MCF 10A (cell line): Measurements from ENCODE around the gene TMEM94. TPM values are rescaled to one million over a fixed set of nuclear protein-coding genes. Genes with fewer than 3 reads are reported as not detected.

Source experiments
- BruUV-seq: library from RNA; stranded (reverse); fragments of 400-500 nt; replicated peaks from 2 replicates; lab custom pipeline; 2021; lab: Mats Ljungman, UMichigan
- CTCF ChIA-PET: fragments of 300-600 bp; sonication (Branson Sonifier 250); formaldehyde crosslinking; extraction: SDS; loops from one replicate; lab custom pipeline; 2021; ENCODE audit warnings: antibody characterized with exemption, inconsistent platforms; lab: Yijun Ruan, JAX
- POLR2A ChIA-PET: fragments of 300-600, 350-650 bp; sonication (Branson Sonifier 250); formaldehyde crosslinking; extraction: SDS; loops from one replicate; lab custom pipeline; 2020; ENCODE audit warnings: antibody characterized with exemption, inconsistent platforms; lab: Yijun Ruan, JAX
- DNase-seq: peaks from one replicate; pipeline ENCODE4 v3.0.0-alpha.2; 2018; ENCODE audit not compliant: unreplicated experiment
- H3K27ac Mint-ChIP-seq: one replicate; pipeline ENCODE4 v1.8.0; 2022; ENCODE audit warnings: mild to moderate bottlenecking, low read depth, mixed read lengths; ENCODE audit not compliant: unreplicated experiment
- H3K27me3 Mint-ChIP-seq: one replicate; pipeline ENCODE4 v1.8.0; 2022; ENCODE audit warnings: mixed read lengths; ENCODE audit not compliant: insufficient read depth, unreplicated experiment
- H3K36me3 Mint-ChIP-seq: one replicate; pipeline ENCODE4 v1.8.0; 2022; ENCODE audit warnings: mild to moderate bottlenecking, moderate library complexity, mixed read lengths; ENCODE audit not compliant: insufficient read depth, unreplicated experiment
- H3K4me1 Mint-ChIP-seq: one replicate; pipeline ENCODE4 v1.8.0; 2022; ENCODE audit warnings: mixed read lengths; ENCODE audit not compliant: insufficient read depth, unreplicated experiment
- H3K4me3 Mint-ChIP-seq: one replicate; pipeline ENCODE4 v1.8.0; 2022; ENCODE audit warnings: mild to moderate bottlenecking, moderate library complexity, mixed read lengths; ENCODE audit not compliant: unreplicated experiment
- H3K9me3 Mint-ChIP-seq: one replicate; pipeline ENCODE4 v1.8.0; 2022; ENCODE audit warnings: mixed read lengths; ENCODE audit not compliant: unreplicated experiment
- intact Hi-C: fragments of 100-400 bp; cut with micrococcal nuclease; formaldehyde crosslinking; loops from 2 replicates; pipeline ENCODE4 v1.14.1; 2022
- total RNA-seq: library from RNA; stranded (reverse); gene quantifications from 2 replicates; pipeline ENCODE4 v1.2.3, GENCODE V29; 2022
- TF ChIP-seq, protein P1 (sequence below): fragments of 200-600 bp; IDR thresholded peaks from one replicate; pipeline ENCODE4 v1.8.0; 2022; ENCODE audit warnings: antibody characterized with exemption, mild to moderate bottlenecking; ENCODE audit not compliant: unreplicated experiment

Gene TMEM94
- total RNA-seq, 1 experiment from 2014 or later = 42.8 TPM

DNA sequence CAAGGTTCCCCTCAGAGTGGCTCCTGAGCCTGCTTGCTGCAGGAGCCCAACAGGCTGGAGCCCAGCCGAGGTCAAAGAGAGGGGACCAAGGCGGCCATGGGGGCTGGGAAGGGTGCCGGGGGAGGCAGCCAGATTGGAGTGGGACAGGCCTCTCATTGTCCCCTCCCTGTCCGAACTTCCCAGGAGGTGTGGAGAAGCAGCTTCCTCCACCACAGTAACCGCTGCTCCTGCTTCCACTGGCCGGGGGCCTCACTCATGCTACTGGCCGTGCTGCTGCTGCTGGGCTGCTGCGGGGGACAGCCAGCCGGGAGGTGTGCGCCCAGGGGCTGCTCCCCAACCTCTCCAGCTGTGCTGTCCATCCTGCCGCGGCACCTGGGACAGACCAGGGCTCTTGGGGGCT, 29.3 kb downstream of the TMEM94 start:
- H3K4me3 Mint-ChIP-seq = no peak overlapping the region
- no peaks in the 10 kb centered on the region for H3K27me3 Mint-ChIP-seq
- intact Hi-C loops = no loop called here
- peaks cover 5% of the 10 kb centered on the region for H3K36me3 Mint-ChIP-seq
- ChIA-PET CTCF (interaction anchor here (0.7 kb wide), 1 partner anchor 13 kb away, joined by 4 read pairs; no protein-coding TSS in a partner anchor), POLR2A (interaction anchor here (0.5 kb wide), 1 partner anchor 1362 kb away, joined by 3 read pairs; no protein-coding TSS in a partner anchor)
- no peak overlapping the region for H3K27ac Mint-ChIP-seq
- TF ChIP-seq, protein P1, sequence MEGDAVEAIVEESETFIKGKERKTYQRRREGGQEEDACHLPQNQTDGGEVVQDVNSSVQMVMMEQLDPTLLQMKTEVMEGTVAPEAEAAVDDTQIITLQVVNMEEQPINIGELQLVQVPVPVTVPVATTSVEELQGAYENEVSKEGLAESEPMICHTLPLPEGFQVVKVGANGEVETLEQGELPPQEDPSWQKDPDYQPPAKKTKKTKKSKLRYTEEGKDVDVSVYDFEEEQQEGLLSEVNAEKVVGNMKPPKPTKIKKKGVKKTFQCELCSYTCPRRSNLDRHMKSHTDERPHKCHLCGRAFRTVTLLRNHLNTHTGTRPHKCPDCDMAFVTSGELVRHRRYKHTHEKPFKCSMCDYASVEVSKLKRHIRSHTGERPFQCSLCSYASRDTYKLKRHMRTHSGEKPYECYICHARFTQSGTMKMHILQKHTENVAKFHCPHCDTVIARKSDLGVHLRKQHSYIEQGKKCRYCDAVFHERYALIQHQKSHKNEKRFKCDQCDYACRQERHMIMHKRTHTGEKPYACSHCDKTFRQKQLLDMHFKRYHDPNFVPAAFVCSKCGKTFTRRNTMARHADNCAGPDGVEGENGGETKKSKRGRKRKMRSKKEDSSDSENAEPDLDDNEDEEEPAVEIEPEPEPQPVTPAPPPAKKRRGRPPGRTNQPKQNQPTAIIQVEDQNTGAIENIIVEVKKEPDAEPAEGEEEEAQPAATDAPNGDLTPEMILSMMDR = no peak
- no TSS peak for BruUV-seq
- DNase-seq = no peak
- no peaks in the 10 kb centered on the region for H3K4me1 Mint-ChIP-seq
- no peaks in the 10 kb centered on the region for H3K9me3 Mint-ChIP-seq

DNA sequence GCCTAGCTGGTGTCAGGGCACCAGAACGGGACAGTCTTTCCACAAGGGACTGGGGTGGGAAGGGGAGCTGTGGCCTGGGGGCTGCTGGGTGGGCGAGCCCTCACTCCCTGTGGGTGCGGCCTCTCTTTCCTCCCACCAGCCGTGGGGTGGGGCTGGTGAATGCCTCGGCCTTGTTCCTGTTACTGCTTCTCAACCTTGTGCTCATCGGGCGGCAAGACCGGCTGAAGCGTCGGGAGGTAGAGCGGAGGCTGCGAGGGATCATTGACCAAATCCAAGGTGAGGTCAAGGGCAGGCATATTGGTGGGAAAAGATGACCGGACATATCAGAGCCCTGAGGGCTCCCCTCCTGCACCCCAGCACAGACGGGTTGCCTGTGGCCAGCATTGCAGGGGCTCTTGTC, 29.7 kb downstream of the TMEM94 start:
- Mint-ChIP-seq H3K27ac (no peak overlapping the region), H3K4me1 (no peaks in the 10 kb centered on the region), H3K4me3 (no peak overlapping the region), H3K9me3 (no peaks in the 10 kb centered on the region), H3K27me3 (no peaks in the 10 kb centered on the region), H3K36me3 (peaks cover 5% of the 10 kb centered on the region)
- DNase-seq = no peak
- TF ChIP-seq, protein P1 = no peak
- ChIA-PET CTCF (interaction anchor here (0.7 kb wide), 1 partner anchor 13 kb away, joined by 4 read pairs; no protein-coding TSS in a partner anchor), POLR2A (no interaction called here)
- intact Hi-C loops = no loop called here
- BruUV-seq = no TSS peak

DNA sequence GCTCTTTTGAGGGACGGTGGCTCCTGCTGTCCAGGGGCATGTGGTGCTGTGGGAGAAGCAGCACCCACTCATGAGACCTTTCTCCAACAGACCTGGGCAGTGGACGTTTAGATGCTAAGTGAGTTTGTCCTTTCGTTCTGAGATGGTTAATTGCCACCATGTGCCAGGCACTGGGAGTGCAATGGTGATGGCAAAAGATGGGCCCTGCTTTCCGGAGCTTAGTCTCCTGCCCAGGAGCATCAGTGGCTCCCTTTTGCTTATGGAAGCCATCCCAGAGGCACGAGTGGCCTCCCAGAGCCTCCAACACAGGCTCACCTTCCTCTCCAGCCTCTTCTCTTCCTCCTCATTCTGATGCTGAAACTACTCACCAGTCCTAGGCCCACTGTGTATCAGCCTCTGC, 30.5 kb downstream of the TMEM94 start:
- H3K27ac Mint-ChIP-seq = no peak overlapping the region
- H3K27me3 Mint-ChIP-seq = no peaks in the 10 kb centered on the region
- H3K9me3 Mint-ChIP-seq = no peaks in the 10 kb centered on the region
- H3K36me3 Mint-ChIP-seq = peaks cover 9% of the 10 kb centered on the region
- no peaks in the 10 kb centered on the region for H3K4me1 Mint-ChIP-seq
- TF ChIP-seq, protein P1 = no peak
- no peak overlapping the region for H3K4me3 Mint-ChIP-seq
- no peak for DNase-seq
- ChIA-PET CTCF (interaction anchor here (0.7 kb wide), 1 partner anchor 550 kb away, joined by 4 read pairs; no protein-coding TSS in a partner anchor), POLR2A (interaction anchor here (0.6 to 0.7 kb wide), 2 partner anchors 46 to 540 kb away, joined by 3 read pairs; partner anchors contain the start of gene EVPL)
- BruUV-seq = no TSS peak
- intact Hi-C loops = no loop called here

DNA sequence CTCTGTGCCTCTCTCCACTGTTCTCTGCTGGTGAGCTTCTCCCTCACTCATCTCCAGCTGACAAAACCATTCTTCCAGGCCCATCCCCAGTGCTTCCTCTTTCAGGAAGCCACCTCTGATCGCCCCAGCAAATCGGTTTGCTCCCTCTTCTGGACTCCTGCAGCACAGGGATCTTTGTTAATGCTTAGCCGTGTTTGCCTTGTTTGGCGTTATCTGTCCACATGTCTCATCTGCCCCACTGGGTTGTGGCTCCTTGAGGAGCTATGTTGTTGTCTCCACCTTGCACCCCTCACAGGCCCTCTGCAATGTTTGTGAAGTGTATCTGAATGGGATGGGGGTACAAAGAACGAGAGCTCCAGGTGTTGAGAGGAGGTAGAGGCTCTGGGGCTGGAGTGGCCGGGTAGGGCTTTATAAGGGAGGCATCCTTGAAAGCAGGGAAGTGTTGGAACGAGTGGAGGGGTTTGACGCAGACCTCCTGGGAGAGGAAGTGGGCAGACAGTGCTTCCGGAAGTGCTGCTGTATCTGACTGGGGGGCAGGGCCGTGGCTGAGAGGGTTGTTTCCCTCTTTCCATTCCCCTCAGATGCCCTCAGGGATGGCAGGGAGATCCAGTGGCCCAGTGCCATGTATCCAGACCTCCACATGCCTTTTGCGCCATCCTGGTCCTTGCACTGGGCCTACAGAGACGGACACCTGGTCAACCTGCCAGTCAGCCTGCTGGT, 31.1 kb downstream of the TMEM94 start:
- Mint-ChIP-seq H3K4me3 (no peak overlapping the region), H3K27me3 (no peaks in the 10 kb centered on the region), H3K36me3 (peaks cover 9% of the 10 kb centered on the region), H3K4me1 (no peaks in the 10 kb centered on the region), H3K27ac (no peak overlapping the region), H3K9me3 (no peaks in the 10 kb centered on the region)
- no TSS peak for BruUV-seq
- no peak for DNase-seq
- CTCF ChIA-PET = interaction anchor here (0.7 kb wide), 1 partner anchor 551 kb away, joined by 4 read pairs; no protein-coding TSS in a partner anchor
- TF ChIP-seq, protein P1 = no peak
- POLR2A ChIA-PET = interaction anchor here (0.6 to 0.7 kb wide), 2 partner anchors 47 to 539 kb away, joined by 3 read pairs; partner anchors contain the start of gene EVPL
- intact Hi-C loops = no loop called here
